LNCaP clone FGC (cell line): ENCODE data around the gene SLCO3A1.

Experiments
- DNase-seq: peaks from one replicate; pipeline ENCODE4 v3.0.0-alpha.2; 2011; ENCODE audit warnings: low read depth
- H3K4me3 ChIP-seq: 2 replicates; pipeline ENCODE4 v1.5.1; 2011; ENCODE audit warnings: mild to moderate bottlenecking, low read depth, low read length, control low read depth
- TF ChIP-seq, protein P1 (sequence below): IDR thresholded peaks from 2 replicates; pipeline ENCODE4 v1.5.1; 2012; ENCODE audit warnings: mild to moderate bottlenecking; ENCODE audit not compliant: control insufficient read depth, insufficient read depth; ENCODE audit errors: extremely low read depth

SLCO3A1 gene

DNA sequence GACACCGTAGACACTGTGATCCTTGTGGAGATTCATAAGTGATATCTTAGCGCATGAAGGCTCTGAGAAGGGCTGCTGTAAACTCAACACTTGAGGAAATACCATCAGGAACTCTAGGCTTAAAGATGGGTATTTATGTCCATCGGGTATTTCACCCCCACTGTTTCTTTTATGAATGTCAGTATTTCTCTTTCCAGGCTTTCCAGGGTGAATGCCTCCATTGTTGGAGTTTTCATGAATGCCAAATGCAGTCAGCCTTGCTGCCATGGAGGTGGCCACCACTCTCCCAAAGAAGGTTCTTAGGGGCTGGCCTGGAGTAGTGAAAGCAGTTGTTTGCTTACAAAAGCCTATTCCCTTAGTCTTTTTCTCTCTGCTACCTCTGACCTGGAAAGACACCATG is 259.2 kb downstream of the SLCO3A1 start:
- TF ChIP-seq, protein P1, sequence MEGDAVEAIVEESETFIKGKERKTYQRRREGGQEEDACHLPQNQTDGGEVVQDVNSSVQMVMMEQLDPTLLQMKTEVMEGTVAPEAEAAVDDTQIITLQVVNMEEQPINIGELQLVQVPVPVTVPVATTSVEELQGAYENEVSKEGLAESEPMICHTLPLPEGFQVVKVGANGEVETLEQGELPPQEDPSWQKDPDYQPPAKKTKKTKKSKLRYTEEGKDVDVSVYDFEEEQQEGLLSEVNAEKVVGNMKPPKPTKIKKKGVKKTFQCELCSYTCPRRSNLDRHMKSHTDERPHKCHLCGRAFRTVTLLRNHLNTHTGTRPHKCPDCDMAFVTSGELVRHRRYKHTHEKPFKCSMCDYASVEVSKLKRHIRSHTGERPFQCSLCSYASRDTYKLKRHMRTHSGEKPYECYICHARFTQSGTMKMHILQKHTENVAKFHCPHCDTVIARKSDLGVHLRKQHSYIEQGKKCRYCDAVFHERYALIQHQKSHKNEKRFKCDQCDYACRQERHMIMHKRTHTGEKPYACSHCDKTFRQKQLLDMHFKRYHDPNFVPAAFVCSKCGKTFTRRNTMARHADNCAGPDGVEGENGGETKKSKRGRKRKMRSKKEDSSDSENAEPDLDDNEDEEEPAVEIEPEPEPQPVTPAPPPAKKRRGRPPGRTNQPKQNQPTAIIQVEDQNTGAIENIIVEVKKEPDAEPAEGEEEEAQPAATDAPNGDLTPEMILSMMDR: no peak
- no peak for DNase-seq

GRCh38 chr15:92113832-92114231 is 260.3 kb downstream of the SLCO3A1 start:
- no peak overlapping the region for H3K4me3 ChIP-seq
- no peak for DNase-seq
- TF ChIP-seq, protein P1: no peak

More for the DNA sequence above, 259.2 kb downstream of the SLCO3A1 start:
- H3K4me3 ChIP-seq: no peak overlapping the region

DNA sequence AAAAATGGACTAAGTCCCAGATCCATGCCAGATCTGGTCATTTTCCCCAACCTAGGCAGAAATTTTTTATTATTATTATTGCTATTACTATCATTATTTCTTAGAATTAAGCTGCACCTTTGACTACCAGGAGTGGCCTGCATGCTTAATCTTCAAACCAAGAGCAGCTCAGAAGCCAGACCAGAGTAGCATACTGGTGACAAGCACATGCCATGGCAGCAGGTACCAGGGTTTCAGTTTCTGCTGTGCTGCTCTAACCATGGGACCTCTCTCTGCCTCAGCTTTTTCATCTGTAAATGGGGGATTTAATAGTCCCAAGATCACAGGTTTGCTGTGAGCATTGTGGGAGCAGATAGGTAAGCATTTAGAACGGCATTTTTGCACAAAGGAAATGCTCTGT is 262.3 kb downstream of the SLCO3A1 start:
- no peak for DNase-seq
- no peak overlapping the region for H3K4me3 ChIP-seq
- TF ChIP-seq, protein P1: no peak

DNA sequence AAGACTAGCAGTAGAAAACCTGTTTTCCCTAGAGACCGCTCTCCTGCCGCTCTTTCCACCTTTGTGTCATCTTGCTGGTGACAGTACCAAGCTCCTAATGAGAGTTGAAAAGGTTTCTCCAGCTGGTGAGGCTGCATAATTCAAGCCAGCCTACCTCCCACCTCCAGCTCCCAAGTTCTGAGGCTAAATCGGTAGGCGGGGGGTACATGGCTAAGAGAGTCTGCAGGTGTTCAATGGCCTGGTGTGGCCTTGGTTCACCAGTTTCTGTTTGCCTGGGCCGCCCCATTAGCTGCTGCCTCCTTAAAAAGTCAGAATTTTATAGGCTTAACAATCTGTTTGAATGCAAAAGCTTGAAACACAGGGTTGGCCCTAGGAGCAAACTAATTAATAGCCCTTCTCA is 262.8 kb downstream of the SLCO3A1 start:
- TF ChIP-seq, protein P1: no peak
- H3K4me3 ChIP-seq: no peak overlapping the region
- no peak for DNase-seq

DNA sequence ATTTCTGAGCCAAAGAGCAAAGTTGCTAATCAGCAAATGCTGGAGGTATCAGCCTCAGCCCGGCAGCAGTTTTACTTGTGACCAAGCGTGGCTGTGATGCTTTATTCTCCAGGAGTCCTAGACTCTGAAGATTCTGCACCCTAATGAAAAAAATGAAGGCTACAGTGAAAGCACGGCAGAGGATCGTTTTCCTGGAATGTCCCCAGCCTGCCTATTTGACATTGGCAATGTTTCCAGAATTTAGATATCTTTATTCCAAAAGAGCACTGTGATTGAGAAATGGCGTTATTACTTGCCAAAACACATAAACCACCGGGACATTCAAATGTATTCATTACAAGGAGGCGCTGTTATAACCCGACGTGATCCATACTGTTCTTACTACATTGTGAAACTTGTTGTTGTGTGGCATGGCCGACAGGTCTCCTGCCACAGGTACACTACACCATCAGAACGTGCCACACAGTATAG is 263.8 kb downstream of the SLCO3A1 start:
- DNase-seq: peak; percentile 23
- TF ChIP-seq, protein P1: no peak
- H3K4me3 ChIP-seq: no peak overlapping the region

GRCh38 chr15:92118162-92118935 is 264.8 kb downstream of the SLCO3A1 start:
- TF ChIP-seq, protein P1: no peak
- DNase-seq: peak; percentile 4
- H3K4me3 ChIP-seq: no peak overlapping the region

DNA sequence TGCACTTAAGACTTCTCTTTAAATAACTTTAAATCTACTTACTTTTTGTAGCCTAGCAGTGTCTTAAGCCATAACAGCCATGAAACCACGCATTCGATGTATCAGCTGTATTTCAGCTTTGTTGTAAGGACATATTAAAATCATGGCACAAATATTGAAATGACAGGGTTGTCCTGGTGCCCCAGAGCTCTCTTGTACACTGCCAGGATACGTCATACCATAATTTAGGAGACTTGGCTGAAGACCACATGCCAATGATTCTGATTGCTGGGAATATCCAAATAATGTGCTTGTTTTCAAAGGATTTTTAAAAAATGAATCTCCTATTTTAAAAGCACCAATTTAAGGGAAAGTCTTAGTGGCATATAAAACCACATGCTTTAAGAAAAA is 265.4 kb downstream of the SLCO3A1 start:
- TF ChIP-seq, protein P1: no peak
- no peak for DNase-seq

More for the DNA sequence above, 265.4 kb downstream of the SLCO3A1 start:
- no peak overlapping the region for H3K4me3 ChIP-seq
